ENCODE results near the gene RET. TPM values are rescaled to one million over a fixed set of nuclear protein-coding genes. Genes with fewer than 3 reads are reported as not detected.
A peak's percentile ranks its signal among the peaks of the same experiment; 100 is the strongest.

RET gene
- total RNA-seq, 1 donor from 2014 or later = 0.94 TPM

GRCh38 chr10:43126759-43127424, 50.0 kb downstream of the RET start:
- peak; percentile 57 for DNase-seq (ENCODE audit: low spot score)
- intact Hi-C loops (cut with DNase I) = no loop called here

GRCh38 chr10:43127442-43127841, 50.6 kb downstream of the RET start:
- DNase-seq (ENCODE audit: low spot score) = no peak
- intact Hi-C loops (cut with DNase I) = no loop called here

DNA sequence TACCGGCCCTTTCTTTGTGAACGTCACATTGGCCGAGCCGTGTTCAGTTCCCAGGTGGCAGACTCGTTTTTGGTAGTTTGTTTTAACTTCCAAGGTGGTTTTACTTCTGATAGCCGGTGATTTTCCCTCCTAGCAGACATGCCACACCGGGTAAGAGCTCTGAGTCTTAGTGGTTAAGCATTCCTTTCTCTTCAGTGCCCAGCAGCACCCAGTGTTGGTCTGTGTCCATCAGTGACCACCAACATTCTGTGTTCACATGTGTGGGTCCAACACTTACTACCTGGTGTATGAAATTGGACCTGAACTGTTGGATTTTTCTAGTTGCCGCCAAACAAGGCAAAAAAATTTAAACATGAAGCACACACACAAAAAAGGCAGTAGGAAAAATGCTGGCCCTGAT, 51.5 kb downstream of the RET start:
- peak; percentile 26 for DNase-seq (ENCODE audit: low spot score)
- intact Hi-C loops (cut with DNase I) = no loop called here

- intact Hi-C loops (cut with DNase I) = no loop called here
- peak; percentile 65 for DNase-seq (ENCODE audit: low spot score)
Measured at GRCh38 chr10:43128958-43129706, 52.3 kb downstream of the RET start.

DNA sequence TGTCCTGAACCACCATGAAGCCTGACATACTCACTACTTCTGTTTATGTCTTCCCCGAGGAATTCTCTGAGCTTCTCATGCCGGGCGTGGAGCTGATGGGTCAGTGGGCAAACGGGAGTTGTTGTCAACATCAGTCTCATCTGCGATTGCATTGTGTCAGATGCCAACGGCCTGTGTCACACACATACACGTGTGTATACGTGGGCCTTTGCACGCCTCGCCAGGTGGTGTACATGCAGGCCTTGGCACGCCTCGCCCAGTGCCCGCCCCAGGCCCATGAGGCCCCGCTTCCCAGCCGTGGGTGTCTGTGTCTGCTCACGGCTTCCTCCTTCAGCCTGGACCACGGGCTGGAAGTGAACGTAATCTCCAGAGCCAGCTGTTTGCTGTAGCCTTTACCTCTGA, 53.9 kb downstream of the RET start:
- intact Hi-C loops (cut with DNase I) = no loop called here
- DNase-seq (ENCODE audit: low spot score) = peak; percentile 39

GRCh38 chr10:43131256-43131655, 54.4 kb downstream of the RET start:
- DNase-seq (ENCODE audit: low spot score) = no peak
- intact Hi-C loops (cut with DNase I) = no loop called here

- intact Hi-C loops (cut with DNase I) = no loop called here
- peak; percentile 57 for DNase-seq (ENCODE audit: low spot score)
Measured at GRCh38 chr10:43131906-43132305, 55.0 kb downstream of the RET start.

- intact Hi-C loops (cut with DNase I) = no loop called here
Measured at GRCh38 chr10:43132867-43133787, 56.3 kb downstream of the RET start.

GRCh38 chr10:43134126-43134905, 57.4 kb downstream of the RET start:
- intact Hi-C loops (cut with DNase I) = no loop called here
- DNase-seq (ENCODE audit: low spot score) = no peak

More at GRCh38 chr10:43132867-43133787, 56.3 kb downstream of the RET start:
- DNase-seq (ENCODE audit: low spot score) = peak; percentile 14

GRCh38 chr10:43135064-43135463, 58.2 kb downstream of the RET start:
- intact Hi-C loops (cut with DNase I) = loop anchor here (5.0 kb wide), 1 partner anchor 1862 kb away; no protein-coding TSS in a partner anchor
- no peak for DNase-seq (ENCODE audit: low spot score)

DNA sequence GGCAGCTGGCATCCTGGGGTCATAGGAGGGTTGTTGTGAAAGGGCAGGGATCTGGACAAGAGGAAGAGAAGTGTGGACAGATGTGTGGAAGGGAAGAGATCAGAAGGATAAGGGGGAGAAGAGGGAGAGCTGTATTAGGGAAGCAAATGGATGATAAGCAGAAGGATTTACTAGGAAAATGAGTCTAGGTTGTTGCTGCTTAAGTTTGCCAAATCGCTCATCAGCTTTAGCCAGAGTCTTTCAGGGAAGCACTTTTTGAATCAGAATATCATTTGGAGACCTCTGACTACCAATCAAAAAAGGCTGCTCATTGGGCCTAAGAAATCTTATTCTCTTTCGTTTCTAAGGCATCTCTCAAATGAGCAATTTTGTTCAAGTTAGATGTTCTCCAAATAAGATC, 58.8 kb downstream of the RET start:
- intact Hi-C loops (cut with DNase I) = loop anchor here (5.0 kb wide), 1 partner anchor 1862 kb away; no protein-coding TSS in a partner anchor
- no peak for DNase-seq (ENCODE audit: low spot score)

- intact Hi-C loops (cut with DNase I) = loop anchor here (5.0 kb wide), 1 partner anchor 1861 kb away; no protein-coding TSS in a partner anchor
- no peak for DNase-seq (ENCODE audit: low spot score)
Measured at GRCh38 chr10:43136432-43136831, 59.6 kb downstream of the RET start.

DNA sequence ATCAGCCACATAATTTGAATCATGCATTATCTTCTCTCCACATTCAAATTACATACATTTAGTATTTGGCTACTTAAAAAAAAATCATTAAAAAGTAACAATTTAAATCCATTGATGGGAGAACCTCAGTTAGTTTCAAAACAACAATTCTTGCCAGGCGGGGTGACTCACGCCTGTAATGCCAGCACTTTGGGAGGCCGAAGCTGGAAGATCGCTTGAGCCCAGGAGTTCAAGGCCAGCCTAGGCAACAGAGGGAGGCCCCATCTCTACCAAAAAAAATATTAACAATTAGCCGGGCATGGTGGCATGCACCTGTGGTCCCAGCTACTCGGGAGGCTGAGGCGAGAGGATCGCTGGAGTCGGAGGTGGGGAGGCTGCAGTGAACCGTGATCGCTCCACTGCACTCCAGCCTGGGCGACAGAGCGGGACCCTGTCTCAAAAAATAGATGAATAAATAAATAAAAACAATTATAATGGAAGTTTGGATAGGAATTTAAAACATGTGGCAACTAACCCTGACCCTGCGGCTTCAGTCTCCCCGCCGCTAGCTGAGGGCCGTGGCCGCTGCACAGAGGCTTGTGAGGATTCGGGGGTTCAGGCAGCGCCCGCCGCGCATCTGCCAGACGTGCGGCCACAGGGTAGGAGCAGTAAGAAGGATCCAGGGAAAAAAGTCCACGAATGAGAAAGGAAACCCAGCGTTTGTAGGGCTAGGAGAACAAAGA, 60.3 kb downstream of the RET start:
- intact Hi-C loops (cut with DNase I) = loop anchor here (5.0 kb wide), 1 partner anchor 1860 kb away; no protein-coding TSS in a partner anchor

GRCh38 chr10:43137717-43138020, 60.8 kb downstream of the RET start:
- intact Hi-C loops (cut with DNase I) = loop anchor here (5.0 kb wide), 1 partner anchor 1860 kb away; no protein-coding TSS in a partner anchor
- no peak for DNase-seq (ENCODE audit: low spot score)

More for the DNA sequence above, 60.3 kb downstream of the RET start:
- no peak for DNase-seq (ENCODE audit: low spot score)

DNA sequence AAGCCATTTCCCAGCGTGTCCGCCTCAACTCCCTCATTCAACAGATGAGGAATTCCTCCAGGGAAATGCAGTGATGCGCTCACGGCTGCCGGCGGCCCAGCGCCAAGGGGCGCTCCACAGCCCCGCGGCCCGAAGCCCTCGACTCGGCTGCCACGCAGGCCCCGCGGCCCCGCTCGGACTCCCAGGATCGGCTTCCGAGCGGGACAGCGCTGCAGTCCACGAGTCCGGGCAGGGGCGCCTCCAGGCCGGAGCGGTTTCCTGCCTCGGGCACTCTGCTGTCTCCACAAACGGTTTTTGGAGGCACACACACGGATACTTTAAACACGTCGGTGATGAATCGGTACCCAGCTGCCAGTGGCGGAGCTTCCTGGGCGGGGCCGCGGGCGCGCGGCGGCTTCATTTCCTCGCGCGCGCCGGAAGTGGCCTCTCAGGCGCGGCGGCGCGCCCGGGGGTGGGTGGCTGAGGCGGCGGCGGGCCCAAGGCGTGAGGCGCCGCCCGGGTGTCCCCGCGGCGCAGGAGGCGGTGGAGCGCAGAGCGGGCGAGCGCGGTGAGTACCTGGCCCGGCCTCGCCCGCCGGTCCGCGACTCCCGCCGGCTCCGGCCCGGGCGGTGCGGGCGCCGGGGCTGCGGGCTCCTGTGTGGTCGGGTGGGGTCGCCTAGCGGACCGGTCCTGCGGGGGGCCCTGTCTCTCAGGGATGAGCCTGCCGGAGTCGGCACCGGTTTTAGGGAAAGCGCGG, 61.3 kb downstream of the RET start, which contains the start of gene CSGALNACT2:
CSGALNACT2 (plus strand) TSS at position 425 of the 736 bp plus-strand sequence. CDS start 16,705 bp downstream, outside the sequence.
- DNase-seq (ENCODE audit: low spot score) = peak; percentile 93
- intact Hi-C loops (cut with DNase I) = loop anchor here (5.0 kb wide), 1 partner anchor 1859 kb away; no protein-coding TSS in a partner anchor

DNA sequence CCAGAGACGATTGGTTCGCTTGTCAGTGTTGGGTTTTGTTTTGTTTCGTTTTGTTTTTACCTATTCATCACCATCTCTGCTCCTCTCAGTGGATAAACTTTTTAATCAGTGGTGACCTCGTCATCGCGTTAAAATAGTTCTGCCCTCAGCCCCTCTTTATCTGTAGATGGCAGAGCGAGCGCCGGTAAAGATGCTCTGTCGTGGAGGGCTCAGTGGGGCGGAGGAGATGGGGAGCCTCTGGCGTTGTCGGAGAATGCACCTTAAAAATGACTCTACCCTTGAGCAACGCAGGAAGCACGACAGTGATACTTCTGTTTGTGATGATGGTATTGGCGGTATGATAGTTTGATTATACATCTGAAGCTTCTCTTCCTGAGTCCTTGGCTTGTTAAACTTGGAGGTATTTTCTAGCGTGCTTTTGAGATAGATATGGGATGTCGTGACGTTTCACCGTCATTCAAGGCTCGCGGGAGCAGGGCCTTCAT, 61.9 kb downstream of the RET start:
- DNase-seq (ENCODE audit: low spot score) = no peak
- intact Hi-C loops (cut with DNase I) = loop anchor here (5.0 kb wide), 1 partner anchor 1859 kb away; no protein-coding TSS in a partner anchor

DNA sequence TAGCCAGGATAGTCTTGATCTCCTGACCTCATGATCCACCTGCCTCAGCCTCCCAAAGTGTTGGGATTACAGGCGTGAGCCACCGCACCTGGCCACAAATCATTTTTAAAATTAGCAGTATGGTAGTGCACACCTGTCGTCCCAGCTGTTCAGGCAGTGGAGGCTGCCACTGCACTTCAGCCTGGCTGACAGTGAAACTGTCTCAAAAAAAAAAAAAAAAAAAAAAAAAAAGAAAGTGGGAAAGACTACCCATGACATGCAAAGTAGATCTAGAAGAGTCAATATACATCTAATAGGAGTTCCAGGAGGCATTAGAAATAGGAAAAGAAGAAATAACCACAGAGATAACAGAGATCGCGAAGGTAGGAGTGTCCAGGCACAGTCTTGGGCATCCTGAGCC, 64.6 kb downstream of the RET start:
- DNase-seq (ENCODE audit: low spot score) = no peak
- intact Hi-C loops (cut with DNase I) = no loop called here
